HepG2 (cell line): ENCODE data around the gene ADAM10. TPM values are rescaled to one million over a fixed set of nuclear protein-coding genes. Genes with fewer than 3 reads are reported as not detected.

ENCODE experiments used
- ASH2L ChIP-seq: fragments of 300-600, 200-600 bp; sonication (generic); IDR thresholded peaks from 2 replicates; pipeline ENCODE4 v1.7.0; 2017; ENCODE audit warnings: low read depth, mild to moderate bottlenecking, moderate library complexity, mixed read lengths, low read length; ENCODE audit not compliant: insufficient read length
- HES4 ChIP-seq: sonication (generic); formaldehyde crosslinking; IDR thresholded peaks from 2 replicates; pipeline ENCODE4 v1.9.0; 2021; ENCODE audit warnings: mild to moderate bottlenecking, missing genetic modification reagents, borderline replicate concordance
- HNF4G ChIP-seq, 2 experiments: sonication (generic) in 1 of 2; formaldehyde crosslinking in 1 of 2; IDR thresholded peaks; 2 replicates each; pipeline versions ENCODE4 v1.4.0 to v1.6.1; 2011 to 2020; ENCODE audit warnings: borderline replicate concordance in 2 of 2, low read depth in 2 of 2, mild to moderate bottlenecking in 2 of 2, low read length in 1 of 2, missing genetic modification reagents in 1 of 2, moderate library complexity in 1 of 2
- MAFK ChIP-seq, 2 experiments: IDR thresholded peaks in 1 of 2; conservative IDR thresholded peaks in 1 of 2; 2 replicates each; pipeline ENCODE4 v1.6.1; 2011; ENCODE audit warnings: improper control_type of control experiment in 2 of 2, low read length in 2 of 2
- NFYC ChIP-seq: IDR thresholded peaks from 2 replicates; pipeline ENCODE4 v1.6.1; 2016; ENCODE audit warnings: missing genetic modification reagents, missing compliant biosample characterization
- PAWR ChIP-seq: sonication (generic); formaldehyde crosslinking; IDR thresholded peaks from 2 replicates; pipeline ENCODE4 v1.4.0; 2020; ENCODE audit warnings: missing genetic modification reagents, mild to moderate bottlenecking, borderline replicate concordance
- RELA ChIP-seq: sonication (generic); formaldehyde crosslinking; IDR thresholded peaks from 2 replicates; pipeline ENCODE4 v1.4.0; 2020; ENCODE audit warnings: missing genetic modification reagents
- REPIN1 ChIP-seq: sonication (generic); formaldehyde crosslinking; IDR thresholded peaks from 2 replicates; pipeline ENCODE4 v1.8.0; 2022; ENCODE audit warnings: missing genetic modification reagents, low read depth, mild to moderate bottlenecking, borderline replicate concordance
- SAP130 ChIP-seq: IDR thresholded peaks from 2 replicates; pipeline ENCODE4 v1.6.1; 2016; ENCODE audit warnings: low read depth
- SIN3A ChIP-seq: IDR thresholded peaks from 2 replicates; pipeline ENCODE4 v1.6.1; 2011; ENCODE audit warnings: low read depth, mild to moderate bottlenecking, control low read depth, low read length, borderline replicate concordance
- TGIF2 ChIP-seq: IDR thresholded peaks from 2 replicates; pipeline ENCODE4 v1.6.1; 2016; ENCODE audit warnings: control low read depth, missing compliant biosample characterization
- TMF1 ChIP-seq: sonication (generic); formaldehyde crosslinking; IDR thresholded peaks from 2 replicates; pipeline ENCODE4 v1.8.1; 2022; ENCODE audit warnings: low read depth, missing genetic modification reagents
- TOPORS ChIP-seq: sonication (generic); formaldehyde crosslinking; IDR thresholded peaks from 2 replicates; pipeline ENCODE4 v1.8.0; 2023; ENCODE audit warnings: mild to moderate bottlenecking, missing genetic modification reagents
- TP53 ChIP-seq: sonication (generic); formaldehyde crosslinking; conservative IDR thresholded peaks from 2 replicates; pipeline ENCODE4 v1.4.0; 2020; ENCODE audit warnings: missing genetic modification reagents
- ZBTB3 ChIP-seq: sonication (generic); formaldehyde crosslinking; IDR thresholded peaks from 2 replicates; pipeline ENCODE4 v1.4.0; 2020; ENCODE audit warnings: low read depth, mild to moderate bottlenecking, moderate library complexity, missing genetic modification reagents, borderline replicate concordance
- ZNF263 ChIP-seq: sonication (generic); formaldehyde crosslinking; IDR thresholded peaks from 2 replicates; pipeline ENCODE4 v1.4.0; 2020; ENCODE audit warnings: missing genetic modification reagents
- ZNF556 ChIP-seq: sonication (generic); formaldehyde crosslinking; IDR thresholded peaks from 2 replicates; pipeline ENCODE4 v1.4.0; 2020; ENCODE audit warnings: mild to moderate bottlenecking, missing genetic modification reagents, borderline replicate concordance
- ZNF878 ChIP-seq: sonication (generic); formaldehyde crosslinking; IDR thresholded peaks from 2 replicates; pipeline ENCODE4 v1.8.1; 2023; ENCODE audit warnings: mild to moderate bottlenecking, missing genetic modification reagents, moderate library complexity
- polyA plus RNA-seq, 8 experiments: library from polyadenylated mRNA; depleted of rRNA in 3 of 8; stranded (reverse) in 7 of 8; unstranded in 1 of 8; fragments of >200 nt; fragmentation: Illumina TruSeq in 4 of 8; extraction: Trizol in 4 of 8; gene quantifications; 2 replicates each; pipeline versions ENCODE4 v1.2.1 to v1.2.3, GENCODE V29; 2011 to 2016; ENCODE audit warnings: low read depth in 4 of 8, missing spikeins in 1 of 8, mixed read lengths in 1 of 8; ENCODE audit not compliant: insufficient read depth in 1 of 8
- total RNA-seq, 5 experiments: library from RNA; depleted of rRNA; stranded (reverse); fragments of >200 nt; fragmentation: Illumina TruSeq; extraction: Trizol; gene quantifications; 2 replicates each; pipeline ENCODE4 v1.2.3, GENCODE V29; 2016; ENCODE audit warnings: low read depth in 1 of 5
- TF ChIP-seq, protein P1 (sequence below): sonication (generic); formaldehyde crosslinking; IDR thresholded peaks from 2 replicates; pipeline ENCODE4 v1.5.0; 2020; ENCODE audit warnings: missing genetic modification reagents
- TF ChIP-seq, protein P2 (sequence below): sonication (generic); formaldehyde crosslinking; IDR thresholded peaks from 2 replicates; pipeline ENCODE4 v1.5.0; 2020; ENCODE audit warnings: missing genetic modification reagents
- TF ChIP-seq, protein P3 (sequence below): sonication (generic); formaldehyde crosslinking; IDR thresholded peaks from 2 replicates; pipeline ENCODE4 v1.4.0; 2020; ENCODE audit warnings: missing genetic modification reagents

Gene ADAM10
- total and polyA plus RNA-seq, 2 of the 13 experiments (the other 11 are each of a cell fraction or from before 2014, with no cell fraction given), result 92.7 to 125 TPM

DNA sequence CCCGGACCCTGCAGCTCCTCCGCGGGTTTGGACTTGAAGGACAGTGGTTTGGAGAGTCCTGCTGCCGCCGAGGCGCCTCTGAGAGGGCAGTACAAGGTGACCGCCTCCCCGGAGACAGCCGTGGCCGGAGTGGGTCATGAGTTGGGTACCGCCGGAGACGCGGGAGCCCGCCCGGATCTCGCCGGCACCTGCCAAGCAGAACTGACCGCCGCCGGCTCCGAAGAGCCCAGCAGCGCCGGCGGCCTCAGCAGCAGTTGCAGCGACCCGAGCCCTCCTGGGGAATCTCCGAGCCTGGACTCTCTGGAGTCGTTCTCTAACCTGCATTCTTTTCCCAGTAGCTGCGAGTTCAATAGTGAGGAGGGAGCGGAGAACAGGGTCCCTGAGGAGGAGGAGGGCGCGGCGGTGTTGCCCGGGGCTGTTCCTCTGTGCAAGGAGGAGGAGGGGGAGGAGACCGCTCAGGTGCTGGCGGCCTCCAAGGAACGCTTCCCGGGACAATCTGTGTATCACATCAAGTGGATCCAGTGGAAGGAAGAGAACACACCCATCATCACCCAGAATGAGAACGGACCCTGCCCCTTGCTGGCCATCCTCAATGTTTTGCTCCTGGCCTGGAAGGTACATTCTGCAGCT lies 22.2 kb upstream of the ADAM10 start (continued):
- TF ChIP-seq HNF4G (IDR thresholded peaks at IDR 0.05; ENCODE audit: borderline replicate concordance, low read depth, low read length) (0 out of 2 replicates have a peak, but pooled peaks have one; percentile 0), HNF4G (CRISPR knock-in tag; IDR thresholded peaks at IDR 0.05; ENCODE audit: borderline replicate concordance, low read depth) (no peak), ZBTB3 (CRISPR knock-in tag) (0 out of 2 replicates have a peak, but pooled peaks have one; percentile 16), TGIF2 (CRISPR knock-in tag) (peak; percentile 59; the same call in 1 of the 2 replicates), ZNF878 (CRISPR knock-in tag) (peak; percentile 5; the same call in 1 of the 2 replicates), PAWR (CRISPR knock-in tag) (no peak), RELA (no peak), REPIN1 (CRISPR knock-in tag) (peak; percentile 24; the same call in 1 of the 2 replicates), ASH2L (peak; percentile 2), ZNF556 (CRISPR knock-in tag) (0 out of 2 replicates have a peak, but pooled peaks have one; percentile 20), TP53 (CRISPR knock-in tag) (no peak), SAP130 (no peak), HES4 (no peak), MAFK (conservative IDR thresholded peaks at IDR 0.05 in 1 of 2, IDR thresholded peaks at IDR 0.05 in 1 of 2; ENCODE audit: low read length in 2 of 2) (no peak), ZNF263 (0 out of 2 replicates have a peak, but pooled peaks have one; percentile 72), TMF1 (CRISPR knock-in tag) (peak; percentile 21; the same call in 1 of the 2 replicates), NFYC (CRISPR knock-in tag) (no peak), TOPORS (CRISPR knock-in tag) (no peak), SIN3A (peak; percentile 41; the same call in 1 of the 2 replicates)
- TF ChIP-seq, protein P1, sequence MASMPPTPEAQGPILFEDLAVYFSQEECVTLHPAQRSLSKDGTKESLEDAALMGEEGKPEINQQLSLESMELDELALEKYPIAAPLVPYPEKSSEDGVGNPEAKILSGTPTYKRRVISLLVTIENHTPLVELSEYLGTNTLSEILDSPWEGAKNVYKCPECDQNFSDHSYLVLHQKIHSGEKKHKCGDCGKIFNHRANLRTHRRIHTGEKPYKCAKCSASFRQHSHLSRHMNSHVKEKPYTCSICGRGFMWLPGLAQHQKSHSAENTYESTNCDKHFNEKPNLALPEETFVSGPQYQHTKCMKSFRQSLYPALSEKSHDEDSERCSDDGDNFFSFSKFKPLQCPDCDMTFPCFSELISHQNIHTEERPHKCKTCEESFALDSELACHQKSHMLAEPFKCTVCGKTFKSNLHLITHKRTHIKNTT (CRISPR knock-in tag), result no peak
- TF ChIP-seq, protein P2, sequence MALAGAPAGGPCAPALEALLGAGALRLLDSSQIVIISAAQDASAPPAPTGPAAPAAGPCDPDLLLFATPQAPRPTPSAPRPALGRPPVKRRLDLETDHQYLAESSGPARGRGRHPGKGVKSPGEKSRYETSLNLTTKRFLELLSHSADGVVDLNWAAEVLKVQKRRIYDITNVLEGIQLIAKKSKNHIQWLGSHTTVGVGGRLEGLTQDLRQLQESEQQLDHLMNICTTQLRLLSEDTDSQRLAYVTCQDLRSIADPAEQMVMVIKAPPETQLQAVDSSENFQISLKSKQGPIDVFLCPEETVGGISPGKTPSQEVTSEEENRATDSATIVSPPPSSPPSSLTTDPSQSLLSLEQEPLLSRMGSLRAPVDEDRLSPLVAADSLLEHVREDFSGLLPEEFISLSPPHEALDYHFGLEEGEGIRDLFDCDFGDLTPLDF, result no peak
- TF ChIP-seq, protein P3, sequence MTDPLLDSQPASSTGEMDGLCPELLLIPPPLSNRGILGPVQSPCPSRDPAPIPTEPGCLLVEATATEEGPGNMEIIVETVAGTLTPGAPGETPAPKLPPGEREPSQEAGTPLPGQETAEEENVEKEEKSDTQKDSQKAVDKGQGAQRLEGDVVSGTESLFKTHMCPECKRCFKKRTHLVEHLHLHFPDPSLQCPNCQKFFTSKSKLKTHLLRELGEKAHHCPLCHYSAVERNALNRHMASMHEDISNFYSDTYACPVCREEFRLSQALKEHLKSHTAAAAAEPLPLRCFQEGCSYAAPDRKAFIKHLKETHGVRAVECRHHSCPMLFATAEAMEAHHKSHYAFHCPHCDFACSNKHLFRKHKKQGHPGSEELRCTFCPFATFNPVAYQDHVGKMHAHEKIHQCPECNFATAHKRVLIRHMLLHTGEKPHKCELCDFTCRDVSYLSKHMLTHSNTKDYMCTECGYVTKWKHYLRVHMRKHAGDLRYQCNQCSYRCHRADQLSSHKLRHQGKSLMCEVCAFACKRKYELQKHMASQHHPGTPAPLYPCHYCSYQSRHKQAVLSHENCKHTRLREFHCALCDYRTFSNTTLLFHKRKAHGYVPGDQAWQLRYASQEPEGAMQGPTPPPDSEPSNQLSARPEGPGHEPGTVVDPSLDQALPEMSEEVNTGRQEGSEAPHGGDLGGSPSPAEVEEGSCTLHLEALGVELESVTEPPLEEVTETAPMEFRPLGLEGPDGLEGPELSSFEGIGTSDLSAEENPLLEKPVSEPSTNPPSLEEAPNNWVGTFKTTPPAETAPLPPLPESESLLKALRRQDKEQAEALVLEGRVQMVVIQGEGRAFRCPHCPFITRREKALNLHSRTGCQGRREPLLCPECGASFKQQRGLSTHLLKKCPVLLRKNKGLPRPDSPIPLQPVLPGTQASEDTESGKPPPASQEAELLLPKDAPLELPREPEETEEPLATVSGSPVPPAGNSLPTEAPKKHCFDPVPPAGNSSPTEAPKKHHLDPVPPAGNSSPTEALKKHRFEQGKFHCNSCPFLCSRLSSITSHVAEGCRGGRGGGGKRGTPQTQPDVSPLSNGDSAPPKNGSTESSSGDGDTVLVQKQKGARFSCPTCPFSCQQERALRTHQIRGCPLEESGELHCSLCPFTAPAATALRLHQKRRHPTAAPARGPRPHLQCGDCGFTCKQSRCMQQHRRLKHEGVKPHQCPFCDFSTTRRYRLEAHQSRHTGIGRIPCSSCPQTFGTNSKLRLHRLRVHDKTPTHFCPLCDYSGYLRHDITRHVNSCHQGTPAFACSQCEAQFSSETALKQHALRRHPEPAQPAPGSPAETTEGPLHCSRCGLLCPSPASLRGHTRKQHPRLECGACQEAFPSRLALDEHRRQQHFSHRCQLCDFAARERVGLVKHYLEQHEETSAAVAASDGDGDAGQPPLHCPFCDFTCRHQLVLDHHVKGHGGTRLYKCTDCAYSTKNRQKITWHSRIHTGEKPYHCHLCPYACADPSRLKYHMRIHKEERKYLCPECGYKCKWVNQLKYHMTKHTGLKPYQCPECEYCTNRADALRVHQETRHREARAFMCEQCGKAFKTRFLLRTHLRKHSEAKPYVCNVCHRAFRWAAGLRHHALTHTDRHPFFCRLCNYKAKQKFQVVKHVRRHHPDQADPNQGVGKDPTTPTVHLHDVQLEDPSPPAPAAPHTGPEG (CRISPR knock-in tag), result 0 out of 2 replicates have a peak, but pooled peaks have one; percentile 8
